ENCODE data around the gene GNAI2.

Gene GNAI2

GRCh38 chr3:50235716-50236483 is at the start of gene GNAI2:
TSS of gene GNAI2 (plus strand) at chr3:50236204. CDS start at chr3:50236336, 132 bp downstream.
- DNase-seq, result peak; percentile 92

- DNase-seq, result no peak
Measured at GRCh38 chr3:50187750-50188149, 48.3 kb upstream of the GNAI2 start.

GRCh38 chr3:50189274-50189673 is 46.7 kb upstream of the GNAI2 start:
- DNase-seq, result peak; percentile 32

- DNase-seq, result no peak
Measured at GRCh38 chr3:50189989-50190388, 46.0 kb upstream of the GNAI2 start.

GRCh38 chr3:50190936-50191660 is 44.9 kb upstream of the GNAI2 start, which contains the start of gene GNAT1:
TSS of gene GNAT1 (plus strand) at chr3:50191610. CDS start at chr3:50191726, 116 bp downstream.
- DNase-seq, result no peak

GRCh38 chr3:50192124-50192523 is 43.9 kb upstream of the GNAI2 start:
- DNase-seq, result no peak

- no peak for DNase-seq
Measured at GRCh38 chr3:50192689-50193141, 43.3 kb upstream of the GNAI2 start.

- no peak for DNase-seq
Measured at GRCh38 chr3:50193286-50193685, 42.7 kb upstream of the GNAI2 start.

- no peak for DNase-seq
Measured at GRCh38 chr3:50193746-50194127, 42.3 kb upstream of the GNAI2 start.

GRCh38 chr3:50194128-50194902 is 41.7 kb upstream of the GNAI2 start:
- no peak for DNase-seq

GRCh38 chr3:50194903-50195500 is 41.0 kb upstream of the GNAI2 start:
- DNase-seq, result no peak

GRCh38 chr3:50195501-50196252 is 40.3 kb upstream of the GNAI2 start:
- DNase-seq, result no peak

- DNase-seq, result no peak
Measured at GRCh38 chr3:50196253-50196801, 39.7 kb upstream of the GNAI2 start.

GRCh38 chr3:50201573-50202315 is 34.3 kb upstream of the GNAI2 start:
- no peak for DNase-seq

GRCh38 chr3:50202353-50203112 is 33.5 kb upstream of the GNAI2 start:
- no peak for DNase-seq

- no peak for DNase-seq
Measured at GRCh38 chr3:50203113-50203808, 32.7 kb upstream of the GNAI2 start.

GRCh38 chr3:50203809-50204803 is 31.9 kb upstream of the GNAI2 start:
- no peak for DNase-seq

GRCh38 chr3:50204804-50205412 is 31.1 kb upstream of the GNAI2 start, which contains the start of gene SLC38A3:
TSS of gene SLC38A3 (plus strand) at chr3:50205271. CDS start at chr3:50214200, 8,929 bp downstream.
- DNase-seq, result no peak

Measured in DMS 273 treated with DMSO at 0.1 percent for 48 hours (cell line).